Renal cortex interstitium (tissue), 11 donors: ENCODE measurements around the gene BCAS3. TPM values are rescaled to one million over a fixed set of nuclear protein-coding genes. Genes with fewer than 3 reads are reported as not detected.

Experiments used
- DNase-seq, 11 donors: peaks; one replicate each; pipeline ENCODE4 v3.0.0-alpha.2; 2013; ENCODE audit warnings: low read depth in 9 of 11, low spot score in 4 of 11; ENCODE audit errors: extremely low read depth in 1 of 11
- polyA plus RNA-seq, 3 donors: library from polyadenylated mRNA; unstranded; fragments of 120-200 nt; gene quantifications; one replicate each; pipeline ENCODE4 v1.2.1, GENCODE V29; 2013; ENCODE audit not compliant: insufficient read length in 3 of 3

Gene BCAS3
- polyA plus RNA-seq, 3 donors = 27.0 to 30.9 (median 28.9) TPM

DNA sequence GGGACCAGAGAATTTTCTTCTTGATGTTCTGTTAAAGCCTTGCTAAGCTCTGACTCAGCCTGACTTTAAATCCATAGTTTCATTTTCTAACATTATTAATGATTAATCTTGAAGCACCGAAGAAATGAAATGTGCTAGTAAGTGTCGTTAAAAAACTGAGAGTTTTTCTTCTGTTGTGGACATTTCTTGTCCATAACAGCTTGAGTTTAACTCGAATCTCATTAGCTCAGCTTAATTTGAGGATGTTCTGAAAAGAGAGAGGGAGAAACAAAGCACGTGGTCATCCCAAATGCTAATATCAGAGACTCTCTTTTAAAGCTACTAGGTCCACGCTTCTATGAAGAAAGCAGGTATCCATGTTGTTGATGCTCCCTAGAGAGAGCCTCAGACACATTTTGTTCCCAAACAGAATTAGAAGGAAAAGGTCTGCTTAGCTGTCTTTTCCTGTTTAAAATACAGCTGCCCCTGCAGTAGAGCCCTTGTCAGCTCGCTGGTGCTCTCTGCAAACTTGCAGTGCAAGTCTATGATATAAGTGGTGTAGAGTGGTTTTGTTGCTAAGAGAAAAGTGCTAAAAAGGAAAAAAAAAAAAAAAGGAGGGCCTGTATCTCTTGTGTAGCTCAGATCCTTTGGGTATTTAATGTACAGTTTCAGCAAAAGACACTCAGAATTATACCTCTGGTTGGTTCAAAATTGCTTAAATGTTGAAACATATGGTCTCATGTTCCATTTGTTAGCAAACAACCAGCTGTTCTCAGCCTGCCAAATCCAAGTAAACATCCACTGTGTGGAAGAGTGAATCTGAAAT is 530.9 kb downstream of the BCAS3 start:
- peak in 1 of 11 donors; percentile 62 for DNase-seq

DNA sequence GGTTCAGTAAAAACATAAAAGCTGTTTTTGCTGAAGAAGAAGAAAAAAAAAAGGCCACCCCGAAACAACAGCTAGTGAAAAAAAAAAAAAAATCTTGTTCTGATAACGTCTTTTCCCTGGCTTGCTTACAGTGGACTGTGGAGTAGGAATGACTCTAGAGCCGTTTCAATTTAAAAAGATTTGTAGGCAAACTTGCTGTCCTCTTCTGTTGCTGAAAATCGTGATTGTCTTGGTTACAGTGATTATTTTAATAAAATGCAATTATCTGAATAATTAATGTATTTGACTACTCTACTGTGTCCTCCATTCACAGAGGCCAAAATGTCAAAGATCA is 531.4 kb downstream of the BCAS3 start:
- DNase-seq = no peak

DNA sequence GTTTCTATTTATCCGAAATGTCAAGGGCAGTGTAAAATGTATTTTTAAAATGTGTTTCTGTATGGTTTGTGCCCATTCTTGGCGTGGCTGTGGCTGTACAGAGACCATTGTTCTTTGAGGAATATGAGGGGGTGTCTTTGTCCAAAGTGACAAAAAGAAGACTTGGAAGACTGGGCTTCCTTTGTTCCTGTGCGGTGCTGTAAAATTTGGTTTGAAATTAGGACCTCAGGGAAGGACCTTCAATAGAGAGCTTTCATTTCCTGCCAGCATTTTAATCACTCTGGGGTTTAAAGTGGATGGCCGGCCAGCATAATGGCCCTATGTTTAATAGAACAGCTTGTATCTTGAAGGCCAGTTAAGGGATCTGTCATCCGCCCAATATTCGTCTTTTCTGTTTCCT is 531.9 kb downstream of the BCAS3 start:
- DNase-seq = no peak

DNA sequence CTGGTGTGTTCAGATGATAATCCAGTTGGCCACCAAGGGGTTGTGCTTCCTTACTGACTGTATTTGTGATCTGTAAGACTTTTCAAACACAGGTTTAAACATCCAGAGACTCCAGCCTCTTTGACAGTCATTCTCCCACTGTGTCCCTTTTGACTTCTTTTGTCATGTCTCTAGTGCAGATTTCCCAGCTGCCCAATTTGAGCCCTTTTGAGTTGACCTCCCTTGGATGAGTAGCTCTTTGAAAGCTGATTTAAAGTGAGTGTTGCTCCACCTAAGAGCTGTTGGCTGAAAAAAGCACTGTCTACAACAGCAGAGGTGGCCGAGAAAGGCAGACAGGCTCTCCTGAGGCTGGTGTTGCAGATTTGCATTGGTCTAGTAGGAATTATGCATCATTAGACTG is 533.6 kb downstream of the BCAS3 start:
- DNase-seq = no peak

DNA sequence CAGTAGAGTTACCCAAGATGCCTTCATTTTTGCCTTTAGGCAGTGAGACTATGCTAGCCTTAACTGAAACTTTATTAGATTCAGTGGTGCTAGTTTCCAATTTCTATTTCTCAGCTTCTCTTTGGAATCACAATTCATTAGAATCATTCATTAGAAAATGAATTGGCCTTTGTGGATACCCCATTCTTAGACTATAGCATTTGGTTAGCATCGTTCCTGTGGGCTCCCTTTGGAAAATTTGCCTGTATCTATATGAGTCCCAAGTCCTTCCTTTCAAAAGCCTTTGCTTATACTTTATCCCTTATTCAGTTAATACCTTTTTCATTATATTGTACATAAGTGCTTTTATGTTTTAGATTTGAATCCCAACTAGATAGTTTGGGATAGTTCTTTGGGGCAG is 535.0 kb downstream of the BCAS3 start:
- no peak for DNase-seq

DNA sequence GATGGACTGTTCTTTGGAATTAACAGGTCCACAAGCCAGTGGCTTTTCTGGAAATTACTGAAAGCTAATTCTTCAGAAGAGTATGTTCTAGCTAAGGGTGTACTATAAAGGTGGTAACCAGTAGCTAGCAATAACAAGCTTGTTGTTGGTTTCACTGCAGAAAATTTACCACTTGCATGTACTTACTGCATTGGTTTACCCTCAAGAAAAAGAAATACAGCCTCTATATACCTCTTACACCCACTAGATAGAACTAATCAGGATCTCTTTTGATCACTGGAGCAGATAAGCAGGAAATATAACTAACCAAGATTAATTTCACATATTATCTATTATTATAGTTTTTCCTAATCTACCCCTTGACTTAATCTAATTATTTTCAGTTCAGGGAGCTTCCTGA is 537.1 kb downstream of the BCAS3 start:
- DNase-seq = no peak

DNA sequence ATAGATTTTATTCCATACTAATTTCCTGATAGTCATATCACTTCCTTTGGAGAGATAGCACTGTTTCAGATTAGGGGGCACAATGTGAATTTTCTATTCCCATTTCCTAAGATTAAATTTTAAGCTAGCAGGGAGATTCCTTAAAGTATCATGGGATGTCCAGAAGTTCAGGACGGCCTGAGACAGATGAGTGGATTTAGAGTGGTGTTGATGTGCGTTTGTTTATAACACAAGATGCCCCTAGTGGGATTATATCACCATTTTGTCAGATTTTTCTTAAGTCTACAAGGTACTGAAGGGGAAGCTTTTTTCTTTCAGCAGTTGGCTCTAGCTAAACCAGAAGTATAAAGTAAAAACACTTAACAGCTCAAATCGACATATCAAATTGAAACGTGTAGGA is 538.4 kb downstream of the BCAS3 start:
- no peak for DNase-seq

DNA sequence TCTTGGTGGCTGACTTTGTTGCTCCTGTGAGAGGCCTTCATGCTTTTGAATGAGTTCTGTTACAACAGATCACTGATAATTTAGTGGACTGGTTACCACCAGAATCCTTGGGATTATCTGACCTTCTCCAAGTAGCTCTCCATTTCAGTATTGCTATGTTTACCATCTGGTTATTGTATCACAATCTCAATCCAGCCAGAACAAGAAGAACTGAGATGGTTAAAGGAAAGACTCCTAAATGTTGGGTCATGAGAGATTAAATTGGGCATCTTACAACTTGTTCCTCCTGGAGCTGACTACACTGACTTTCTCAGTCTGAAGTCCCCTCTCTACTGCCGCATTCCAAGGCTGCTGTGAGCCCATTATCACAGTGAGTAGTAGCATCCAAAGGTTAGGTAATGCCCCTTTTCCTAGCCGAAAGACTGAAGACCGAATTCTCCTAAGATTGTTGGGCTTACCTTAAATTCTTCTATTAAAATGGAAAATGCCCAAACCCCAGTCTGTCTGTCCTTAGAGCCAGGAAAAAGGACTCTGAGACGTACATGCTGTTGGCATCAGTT is 540.3 kb downstream of the BCAS3 start:
- DNase-seq = no peak

DNA sequence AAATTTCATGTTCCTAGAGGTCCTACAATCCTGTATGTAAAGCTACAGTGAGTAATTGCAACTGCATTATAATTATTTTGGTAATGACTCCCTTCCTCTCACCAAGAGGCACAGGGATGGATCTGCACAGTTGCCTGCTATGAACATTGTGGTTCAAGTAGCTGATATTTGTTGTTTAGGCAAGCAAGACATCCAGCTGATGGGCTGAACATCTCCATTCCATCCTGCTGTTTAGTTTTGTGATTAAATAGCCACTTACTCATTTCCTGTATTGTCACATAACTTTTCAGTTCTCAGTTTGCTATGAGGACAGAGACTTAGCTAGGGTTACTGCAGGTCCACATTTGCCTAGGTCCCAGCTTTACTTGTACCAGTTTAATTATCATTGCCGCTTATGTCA is 540.8 kb downstream of the BCAS3 start:
- DNase-seq = no peak

DNA sequence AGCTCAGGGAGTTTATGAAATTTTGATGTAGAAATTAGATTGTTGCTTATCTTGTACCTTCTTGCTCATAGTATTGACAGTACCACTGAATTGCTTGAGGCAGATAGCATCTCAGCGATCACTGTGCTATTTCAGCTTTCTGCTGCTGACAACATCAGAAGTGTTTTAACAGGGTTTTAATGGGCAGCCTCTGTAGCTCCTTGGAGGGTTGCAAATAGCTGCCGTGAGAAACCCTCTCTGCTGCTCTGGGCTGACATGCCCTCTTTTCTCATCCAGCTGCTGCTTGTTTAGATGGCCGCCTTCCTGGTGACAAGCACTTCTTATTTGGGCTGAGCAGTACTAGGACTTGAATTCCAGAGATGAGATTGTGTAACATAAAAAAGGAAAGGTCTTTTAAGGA is 541.8 kb downstream of the BCAS3 start:
- no peak for DNase-seq

DNA sequence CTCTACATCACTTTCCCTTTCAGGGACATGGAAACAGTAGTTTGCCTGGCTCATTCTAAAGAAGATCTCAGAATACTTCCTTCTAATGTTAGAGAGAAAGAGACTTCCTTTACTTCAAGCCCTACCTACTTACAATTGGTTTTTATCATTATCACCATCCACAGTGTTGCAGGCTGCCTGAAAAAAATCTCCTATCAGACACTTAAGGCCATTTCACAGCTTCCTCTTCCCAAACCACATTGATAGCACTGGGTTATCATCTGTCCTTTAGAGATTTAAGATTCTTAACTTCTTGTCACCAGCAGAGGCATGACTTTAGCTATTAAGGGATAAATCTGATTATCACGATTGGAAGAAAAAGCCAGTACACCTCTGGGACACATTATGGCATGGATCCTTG is 543.5 kb downstream of the BCAS3 start:
- DNase-seq = no peak

DNA sequence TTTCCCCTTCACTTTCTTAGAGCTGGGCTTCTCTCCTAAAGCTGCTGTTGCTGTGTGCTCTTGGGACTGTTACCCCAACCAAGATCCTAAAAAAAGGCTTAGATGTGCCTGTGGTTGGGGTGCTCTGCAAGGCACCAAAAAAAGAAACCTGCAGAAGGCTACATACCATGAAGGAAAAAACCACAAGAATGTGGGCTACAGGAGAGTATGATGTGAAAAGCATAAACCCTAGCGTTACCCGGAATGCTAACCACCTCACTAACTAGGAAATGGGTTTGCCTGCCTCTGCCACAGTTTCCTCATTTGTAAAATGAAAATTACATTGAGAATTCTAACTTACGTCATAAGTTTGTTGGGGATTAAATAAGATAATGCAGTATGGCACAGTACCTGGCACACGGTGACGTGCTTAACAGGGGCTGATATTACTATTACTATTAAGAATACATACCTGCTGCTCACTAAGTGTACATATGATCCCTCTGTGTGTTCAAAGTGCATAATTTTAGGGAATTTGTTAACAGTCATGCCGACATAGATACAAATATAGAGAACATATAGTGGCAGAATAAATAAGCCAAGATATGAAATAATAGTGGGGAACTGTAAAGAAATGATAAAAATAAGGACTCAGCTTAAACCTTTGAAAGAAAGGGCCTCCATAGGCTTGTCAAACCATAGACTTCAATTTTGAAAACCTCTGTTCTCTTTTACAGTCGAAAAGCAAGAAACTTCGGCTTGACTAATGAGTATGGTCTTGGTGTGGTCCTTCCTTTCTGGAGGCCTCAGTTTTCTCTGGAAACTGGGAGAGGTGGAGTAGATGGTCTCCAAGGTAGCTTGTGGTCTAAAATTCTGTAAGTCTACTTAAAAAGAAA is 544.2 kb downstream of the BCAS3 start:
- no peak for DNase-seq

DNA sequence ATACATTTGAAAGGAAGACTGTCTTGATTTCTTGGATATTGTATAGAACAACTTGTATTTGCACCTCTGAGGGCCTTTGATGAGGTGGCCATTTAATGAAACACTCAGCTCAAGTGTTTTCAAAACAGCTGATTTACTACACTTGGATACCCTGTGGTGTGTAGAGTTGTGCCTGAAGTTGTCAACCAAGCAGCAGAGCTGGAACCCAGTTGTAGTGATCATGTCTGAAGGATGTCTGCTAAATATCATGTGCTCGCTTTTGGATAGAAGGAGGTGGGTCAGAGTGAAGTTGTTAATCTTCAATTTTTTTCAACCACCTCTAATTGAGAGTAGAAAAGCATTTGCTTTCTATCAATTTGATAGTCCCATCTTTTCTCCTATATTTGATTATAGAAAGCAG is 546.1 kb downstream of the BCAS3 start:
- DNase-seq = no peak

DNA sequence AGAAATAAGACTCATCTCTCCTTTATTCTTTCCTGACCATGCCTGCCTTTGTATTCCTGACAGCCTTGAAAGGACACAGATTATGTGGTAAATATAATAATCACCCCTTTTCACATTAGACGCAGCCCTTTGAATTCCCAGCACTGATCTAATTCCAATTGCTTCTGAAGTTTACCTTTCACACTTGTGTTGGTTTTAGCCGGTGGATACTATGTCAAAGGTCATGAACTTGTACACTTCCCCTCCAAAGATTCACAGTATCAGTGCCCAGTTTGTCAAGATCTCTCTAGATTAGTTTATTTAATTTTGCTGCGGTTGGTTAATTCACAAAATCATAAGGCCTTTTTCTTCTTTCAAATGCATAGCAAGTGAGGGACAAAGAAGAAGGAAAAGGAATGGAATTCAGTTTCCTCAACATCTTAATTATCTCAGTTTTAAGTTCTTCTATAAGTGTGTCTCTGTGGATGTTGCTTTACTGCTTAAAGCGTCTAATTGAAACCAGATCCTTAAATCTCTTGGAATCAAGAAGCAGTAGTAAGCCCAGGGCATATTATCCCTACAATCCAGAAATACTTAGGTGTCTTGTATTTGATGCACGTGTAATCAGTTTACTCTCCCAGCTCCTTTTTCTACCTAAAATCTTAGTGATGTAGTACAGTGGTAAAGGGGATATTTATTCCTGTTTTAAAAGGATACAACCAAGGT is 547.7 kb downstream of the BCAS3 start:
- no peak for DNase-seq

DNA sequence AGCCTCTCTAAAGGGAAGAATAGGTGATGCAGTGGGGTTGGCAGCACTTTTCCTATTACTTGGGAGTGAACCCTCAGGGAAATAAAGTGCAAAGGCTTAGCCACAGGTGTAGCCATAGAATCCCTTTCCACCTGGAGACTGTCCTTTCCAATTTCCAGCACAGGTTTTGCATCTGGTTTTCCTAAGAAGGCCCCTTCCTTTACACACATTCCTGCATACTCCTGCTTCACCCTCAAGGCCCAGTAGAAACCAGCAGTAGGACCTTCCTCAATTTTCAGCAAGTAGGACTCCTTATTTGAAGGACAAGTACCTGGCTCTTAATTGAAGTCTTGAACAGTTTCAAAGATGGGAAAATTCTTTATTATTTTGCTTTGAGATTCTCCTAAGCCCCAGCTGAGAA is 550.2 kb downstream of the BCAS3 start:
- no peak for DNase-seq

DNA sequence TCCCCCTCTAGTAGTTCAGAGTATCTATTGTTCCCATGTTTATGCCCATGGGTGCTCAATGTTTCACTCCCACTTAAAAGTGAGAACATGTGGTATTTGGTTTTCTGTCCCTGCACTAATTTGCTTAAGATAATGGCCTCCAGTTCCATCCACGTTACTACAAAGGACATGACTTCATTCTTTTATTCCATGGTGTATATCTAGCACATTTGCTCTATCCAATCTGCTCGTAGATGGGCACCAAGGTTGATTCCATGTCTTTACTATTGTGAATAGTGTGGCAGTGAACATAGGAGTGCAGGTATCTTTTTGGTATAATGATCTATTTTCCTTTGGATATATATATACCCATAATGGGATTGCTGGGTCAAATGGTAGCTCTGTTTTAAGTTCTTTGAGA is 552.8 kb downstream of the BCAS3 start:
- no peak for DNase-seq

DNA sequence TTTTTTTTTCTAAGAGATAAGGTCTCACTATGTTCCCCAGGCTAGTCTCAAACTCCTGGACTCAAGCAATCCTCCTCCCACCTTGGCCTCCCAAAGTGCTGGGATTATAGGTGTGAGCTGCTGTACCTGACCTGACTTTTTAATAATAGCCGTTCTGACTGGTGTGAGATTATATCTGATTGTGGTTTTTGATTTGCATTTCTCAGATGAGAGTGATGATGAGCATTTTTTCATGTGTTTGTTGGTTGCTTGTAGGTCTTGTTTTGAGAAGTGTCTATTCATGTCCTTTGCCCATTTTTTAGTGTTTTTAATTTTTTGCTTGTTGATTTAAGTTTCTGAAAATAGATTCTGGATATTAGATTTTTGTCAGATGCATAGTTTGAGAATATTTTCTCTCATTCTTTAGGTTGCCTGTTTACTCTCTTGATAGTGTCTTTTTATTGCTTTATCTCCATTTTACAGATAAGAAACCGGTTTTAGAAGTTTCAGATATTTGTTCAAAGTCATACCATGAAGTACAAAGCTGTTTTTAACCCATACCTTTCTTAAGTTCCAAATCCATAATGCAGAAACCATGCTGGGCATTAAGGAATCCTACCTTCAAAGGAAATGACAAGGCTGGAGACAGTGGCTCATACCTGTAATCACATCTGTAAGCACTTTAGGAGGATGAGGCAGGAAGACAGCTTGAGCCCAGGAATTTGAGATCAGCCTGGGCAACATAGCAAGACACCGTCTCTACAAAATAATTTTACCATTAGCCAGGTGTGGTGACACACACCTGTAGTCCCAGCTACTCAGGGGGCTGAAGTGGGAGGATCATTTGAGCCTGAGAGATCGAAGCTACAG is 553.5 kb downstream of the BCAS3 start:
- DNase-seq = no peak

DNA sequence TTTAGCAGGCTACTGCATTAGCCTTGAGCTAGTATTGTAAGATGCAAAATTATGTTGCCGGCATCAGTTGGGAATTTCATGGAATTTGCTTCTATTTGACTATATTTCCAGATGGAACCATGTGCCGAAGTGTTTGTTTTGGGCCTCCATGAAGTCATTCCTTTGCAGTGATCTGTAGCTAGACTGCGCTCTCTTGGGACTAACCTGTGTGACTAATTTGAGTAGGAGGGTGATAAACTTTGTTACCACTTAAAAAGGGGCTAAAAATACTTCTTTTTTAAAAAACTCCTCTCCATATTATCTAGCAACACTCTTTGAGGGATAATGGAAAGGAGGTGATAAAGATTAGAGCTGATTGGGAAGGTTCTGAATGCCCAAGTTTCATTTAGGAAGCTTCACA is 555.2 kb downstream of the BCAS3 start:
- no peak for DNase-seq
